ENCODE results near the gene KDM4D. TPM values are rescaled to one million over a fixed set of nuclear protein-coding genes. Genes with fewer than 3 reads are reported as not detected.
"Not testable (repeated sequence)": the region's sequence is repeated elsewhere in the genome, so short reads cannot be mapped to it uniquely, and the experiment has no call there.

The KDM4D gene
- total and polyA plus RNA-seq, 4 donors, result 0.30 to 0.94 (median 0.76) TPM

DNA sequence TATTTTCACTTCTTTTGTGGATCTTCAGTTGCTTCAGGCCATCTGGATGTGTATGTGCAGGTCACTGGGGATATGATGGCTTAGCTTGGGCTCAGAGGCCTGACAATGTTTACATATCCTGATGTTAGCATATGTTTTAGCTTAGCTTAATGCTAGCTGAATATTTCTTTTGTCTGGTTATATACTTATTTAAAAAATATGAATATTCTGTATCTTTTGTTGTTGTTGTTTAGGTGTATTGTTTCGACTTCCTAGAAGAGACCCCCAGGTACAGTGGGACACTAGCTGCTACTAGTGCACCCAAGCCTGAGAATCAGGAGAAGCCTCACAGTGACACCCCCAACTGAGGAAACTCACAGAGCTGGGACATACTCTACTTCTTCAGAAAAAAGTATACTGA lies 51.4 kb downstream of the KDM4D start, which contains the start of gene KDM4E:
Gene KDM4E (plus strand): TSS at position 301 of the 400 bp plus-strand sequence. CDS start 300 bp downstream, outside the sequence.
- no peak for ATAC-seq (ENCODE audit: insufficient read depth, low FRiP score)
- TF ChIP-seq, protein P1, sequence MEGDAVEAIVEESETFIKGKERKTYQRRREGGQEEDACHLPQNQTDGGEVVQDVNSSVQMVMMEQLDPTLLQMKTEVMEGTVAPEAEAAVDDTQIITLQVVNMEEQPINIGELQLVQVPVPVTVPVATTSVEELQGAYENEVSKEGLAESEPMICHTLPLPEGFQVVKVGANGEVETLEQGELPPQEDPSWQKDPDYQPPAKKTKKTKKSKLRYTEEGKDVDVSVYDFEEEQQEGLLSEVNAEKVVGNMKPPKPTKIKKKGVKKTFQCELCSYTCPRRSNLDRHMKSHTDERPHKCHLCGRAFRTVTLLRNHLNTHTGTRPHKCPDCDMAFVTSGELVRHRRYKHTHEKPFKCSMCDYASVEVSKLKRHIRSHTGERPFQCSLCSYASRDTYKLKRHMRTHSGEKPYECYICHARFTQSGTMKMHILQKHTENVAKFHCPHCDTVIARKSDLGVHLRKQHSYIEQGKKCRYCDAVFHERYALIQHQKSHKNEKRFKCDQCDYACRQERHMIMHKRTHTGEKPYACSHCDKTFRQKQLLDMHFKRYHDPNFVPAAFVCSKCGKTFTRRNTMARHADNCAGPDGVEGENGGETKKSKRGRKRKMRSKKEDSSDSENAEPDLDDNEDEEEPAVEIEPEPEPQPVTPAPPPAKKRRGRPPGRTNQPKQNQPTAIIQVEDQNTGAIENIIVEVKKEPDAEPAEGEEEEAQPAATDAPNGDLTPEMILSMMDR (IDR thresholded peaks at IDR 0.05; ENCODE audit: control extremely low read depth, extremely low read depth), result no peak
- H3K4me3 ChIP-seq, result no peak within 1 kb of the TSS
- WGBS, 2 donors, result 96% methylated on average over 1 of the region's 1 CpG
- H3K36me3 ChIP-seq (ENCODE audit: control insufficient read depth in 4 of 4, insufficient read depth in 4 of 4, low read length in 4 of 4), result no peaks in the 10 kb centered on the region
- H3K9me3 ChIP-seq (ENCODE audit: control insufficient read depth in 4 of 4, insufficient read depth in 3 of 4, low read length in 3 of 4), result peaks cover 0 to 2% (median 0%) of the 10 kb centered on the region in 4 donors
- no peaks in the 10 kb centered on the region for H3K27me3 ChIP-seq (ENCODE audit: control insufficient read depth in 3 of 3, insufficient read depth in 3 of 3, low read length in 2 of 3)
- H3K9ac ChIP-seq (ENCODE audit: insufficient read depth in 1 of 2, low read length in 2 of 2), result no peak within 1 kb of the TSS
- no peaks in the 10 kb centered on the region for H3K4me1 ChIP-seq (ENCODE audit: control insufficient read depth in 5 of 5, insufficient read depth in 5 of 5, low read length in 5 of 5)
- no peak within 1 kb of the TSS for H3K27ac ChIP-seq (ENCODE audit: low read depth in 1 of 2, low read length in 1 of 2)
- DNase-seq, result no peak

DNA sequence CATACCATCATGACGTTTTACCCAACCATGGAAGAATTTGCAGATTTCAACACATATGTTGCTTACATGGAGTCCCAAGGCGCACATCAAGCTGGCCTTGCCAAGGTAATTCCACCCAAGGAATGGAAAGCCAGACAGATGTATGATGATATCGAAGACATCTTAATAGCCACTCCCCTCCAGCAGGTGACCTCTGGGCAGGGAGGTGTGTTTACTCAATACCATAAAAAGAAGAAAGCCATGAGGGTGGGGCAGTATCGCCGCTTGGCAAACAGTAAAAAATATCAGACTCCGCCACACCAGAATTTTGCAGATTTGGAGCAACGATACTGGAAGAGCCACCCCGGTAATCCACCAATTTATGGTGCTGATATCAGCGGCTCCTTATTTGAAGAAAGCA lies 52.1 kb downstream of the KDM4D start:
- H3K9ac ChIP-seq (ENCODE audit: insufficient read depth in 1 of 2, low read length in 2 of 2); H3K36me3 ChIP-seq (ENCODE audit: control insufficient read depth in 4 of 4, insufficient read depth in 4 of 4, low read length in 4 of 4); H3K4me3 ChIP-seq; DNase-seq; H3K27ac ChIP-seq (ENCODE audit: low read depth in 1 of 2, low read length in 1 of 2); ATAC-seq (ENCODE audit: insufficient read depth, low FRiP score); H3K9me3 ChIP-seq (ENCODE audit: control insufficient read depth in 4 of 4, insufficient read depth in 3 of 4, low read length in 3 of 4); H3K4me1 ChIP-seq (ENCODE audit: control insufficient read depth in 5 of 5, insufficient read depth in 5 of 5, low read length in 5 of 5); H3K27me3 ChIP-seq (ENCODE audit: control insufficient read depth in 3 of 3, insufficient read depth in 3 of 3, low read length in 2 of 3): not testable (repeated sequence)
- 92 to 94% methylated on average over 7 to 8 of the region's 9 CpGs for WGBS, 2 donors

DNA sequence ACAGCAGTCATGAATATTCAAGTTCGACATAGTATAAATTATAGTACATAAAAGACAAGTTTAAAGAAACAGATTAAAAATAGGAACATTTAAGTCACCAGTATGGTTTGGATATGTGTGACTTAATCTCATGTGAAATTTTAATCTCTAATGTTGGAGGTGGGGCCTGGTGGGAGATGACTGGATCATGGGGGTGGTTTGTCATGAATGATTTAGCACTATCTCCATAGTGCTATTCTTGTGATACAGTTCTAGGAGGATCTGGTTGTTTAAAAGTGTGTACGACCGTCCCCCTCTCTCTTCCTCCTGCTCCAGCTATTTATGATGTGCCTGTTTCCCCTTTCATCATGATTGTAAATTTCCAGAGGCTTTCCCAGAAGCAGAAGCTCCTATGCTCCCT lies 54.8 kb downstream of the KDM4D start:
- ATAC-seq (ENCODE audit: insufficient read depth, low FRiP score) (no peak), DNase-seq (no peak)
- Histone ChIP-seq H3K27me3 (ENCODE audit: control insufficient read depth in 3 of 3, insufficient read depth in 3 of 3, low read length in 2 of 3) (peaks cover 0 to 3% (median 0%) of the 10 kb centered on the region in 3 donors), H3K4me1 (ENCODE audit: control insufficient read depth in 5 of 5, insufficient read depth in 5 of 5, low read length in 5 of 5) (no peaks in the 10 kb centered on the region), H3K9me3 (ENCODE audit: control insufficient read depth in 4 of 4, insufficient read depth in 3 of 4, low read length in 3 of 4) (peaks cover 0 to 2% (median 0%) of the 10 kb centered on the region in 4 donors), H3K4me3 (no peak overlapping the region), H3K36me3 (ENCODE audit: control insufficient read depth in 4 of 4, insufficient read depth in 4 of 4, low read length in 4 of 4) (no peaks in the 10 kb centered on the region), H3K27ac (ENCODE audit: low read depth in 1 of 2, low read length in 1 of 2) (no peak overlapping the region), H3K9ac (ENCODE audit: insufficient read depth in 1 of 2, low read length in 2 of 2) (no peak overlapping the region)
- TF ChIP-seq, protein P1 (IDR thresholded peaks at IDR 0.05; ENCODE audit: control extremely low read depth, extremely low read depth), result no peak
- 84 to 90% methylated on average over 3 of the region's 3 CpGs for WGBS, 2 donors

DNA sequence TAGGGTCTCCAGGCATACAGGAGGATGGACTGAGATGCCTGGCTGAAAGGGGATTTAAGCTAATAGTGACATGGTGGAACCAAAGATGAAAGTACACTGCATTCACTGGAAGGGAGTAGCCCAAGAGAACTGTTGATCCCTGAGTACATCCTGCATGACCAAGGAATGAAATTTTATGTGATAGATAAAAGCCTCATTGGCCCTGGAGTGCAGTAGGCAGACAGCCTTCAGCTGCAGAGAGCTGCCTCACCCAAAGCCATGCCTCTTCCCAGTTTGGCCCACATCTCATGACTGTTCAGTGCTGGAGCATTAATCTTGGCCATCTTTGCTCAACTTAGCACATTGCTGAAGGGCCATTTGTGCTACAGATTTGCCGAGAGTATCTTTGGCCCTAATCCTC lies 59.5 kb downstream of the KDM4D start:
- no peak overlapping the region for H3K4me3 ChIP-seq
- H3K4me1 ChIP-seq (ENCODE audit: control insufficient read depth in 5 of 5, insufficient read depth in 5 of 5, low read length in 5 of 5), result peaks cover 0 to 1% (median 0%) of the 10 kb centered on the region in 5 donors
- ATAC-seq (ENCODE audit: insufficient read depth, low FRiP score) (no peak), DNase-seq (no peak)
- peaks cover 0 to 7% (median 3%) of the 10 kb centered on the region in 3 donors for H3K27me3 ChIP-seq (ENCODE audit: control insufficient read depth in 3 of 3, insufficient read depth in 3 of 3, low read length in 2 of 3)
- H3K27ac ChIP-seq (ENCODE audit: low read depth in 1 of 2, low read length in 1 of 2), result no peak overlapping the region
- H3K9ac ChIP-seq (ENCODE audit: insufficient read depth in 1 of 2, low read length in 2 of 2), result no peak overlapping the region
- TF ChIP-seq, protein P1 (IDR thresholded peaks at IDR 0.05; ENCODE audit: control extremely low read depth, extremely low read depth), result no peak
- 89 to 90% methylated on average over 1 of the region's 1 CpG for WGBS, 2 donors
- no peaks in the 10 kb centered on the region for H3K36me3 ChIP-seq (ENCODE audit: control insufficient read depth in 4 of 4, insufficient read depth in 4 of 4, low read length in 4 of 4)
- H3K9me3 ChIP-seq (ENCODE audit: control insufficient read depth in 4 of 4, insufficient read depth in 3 of 4, low read length in 3 of 4), result peaks cover 0 to 2% (median 0%) of the 10 kb centered on the region in 4 donors
